ENCODE data around the gene PHAF1. TPM values are rescaled to one million over a fixed set of nuclear protein-coding genes. Genes with fewer than 3 reads are reported as not detected.

The PHAF1 gene
- total RNA-seq, 1 experiment from 2014 or later: 15.4 TPM

GRCh38 chr16:67147437-67148140 is 37.8 kb downstream of the PHAF1 start:
- no peak for DNase-seq (ENCODE audit: low spot score)

GRCh38 chr16:67148221-67148620 is 38.5 kb downstream of the PHAF1 start:
- no peak for DNase-seq (ENCODE audit: low spot score)

DNA sequence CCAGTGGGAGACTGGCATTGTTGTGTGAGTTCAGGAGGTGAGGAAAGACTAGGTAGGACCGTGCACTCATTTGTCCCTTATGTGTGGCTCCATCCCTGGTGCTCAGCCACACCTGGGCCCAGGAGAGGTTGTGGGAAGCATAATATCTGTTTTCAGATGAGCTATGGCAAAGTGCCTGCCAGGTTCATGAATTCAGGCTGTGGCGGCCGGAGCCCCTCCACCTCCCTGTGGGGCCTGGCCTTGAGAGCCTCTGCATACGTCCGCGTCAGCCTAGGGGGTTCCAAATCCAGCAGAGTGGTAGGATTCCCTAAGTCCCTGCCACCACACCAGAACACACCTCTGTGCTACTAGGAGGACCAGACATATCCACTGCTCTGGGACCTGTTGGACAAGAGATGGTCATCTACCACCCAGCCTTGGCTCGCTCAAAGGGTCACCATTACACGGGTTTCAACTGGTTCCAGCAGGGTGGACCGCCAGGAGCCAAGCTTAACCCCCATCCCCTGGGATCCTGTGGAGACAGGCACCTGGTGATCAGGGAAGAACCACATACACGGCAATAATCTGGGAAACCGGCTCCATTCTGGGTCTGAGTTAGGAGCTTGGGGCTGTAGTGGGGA is 39.0 kb downstream of the PHAF1 start:
- DNase-seq (ENCODE audit: low spot score): no peak

- DNase-seq (ENCODE audit: low spot score): no peak
Measured at GRCh38 chr16:67149276-67150046, 39.7 kb downstream of the PHAF1 start.

DNA sequence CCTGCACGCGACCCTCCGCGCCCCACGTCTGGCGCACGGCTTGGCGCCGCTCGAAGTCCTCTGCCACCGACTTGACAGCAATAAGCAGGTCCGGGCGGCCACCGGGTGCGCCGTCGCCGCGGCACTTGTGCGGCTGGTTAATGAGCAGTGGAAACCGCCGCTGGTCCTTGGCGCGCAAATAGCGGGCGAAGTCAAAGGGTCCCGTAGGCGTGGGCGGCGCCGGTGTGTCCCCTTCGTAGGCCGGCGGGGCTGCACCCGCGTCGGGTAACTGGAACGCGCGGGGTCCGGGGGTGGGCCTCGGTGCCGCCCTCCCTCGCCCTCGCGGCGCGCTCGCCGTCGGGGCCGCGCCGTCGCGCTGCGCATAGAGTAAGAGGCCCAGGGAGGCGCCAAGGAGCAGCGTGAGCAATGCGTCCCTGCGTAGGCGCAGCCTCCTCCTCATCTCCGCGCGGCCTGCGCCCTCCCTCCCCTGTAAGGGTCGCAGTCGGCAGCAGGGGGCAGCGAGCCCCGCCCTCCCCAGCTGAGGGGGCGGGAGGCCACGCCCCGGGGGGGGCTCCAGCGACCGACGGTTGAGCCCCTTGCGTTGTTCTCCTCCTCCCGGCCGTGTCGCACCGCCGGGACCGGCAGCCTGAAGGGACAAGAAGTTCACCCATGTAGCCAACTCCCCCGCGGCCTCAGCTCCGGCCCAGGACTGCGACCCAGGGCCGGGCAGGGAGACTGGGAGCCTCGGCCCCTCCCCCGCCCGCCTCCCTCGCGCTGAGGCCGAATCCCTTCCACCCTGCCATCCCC is 40.5 kb downstream of the PHAF1 start:
- peak; percentile 46 for DNase-seq (ENCODE audit: low spot score)

GRCh38 chr16:67150833-67151396 is 41.2 kb downstream of the PHAF1 start, which contains the start of gene B3GNT9:
Gene B3GNT9 (minus strand): TSS chr16:67150998. CDS start chr16:67150485, 513 bp downstream.
- DNase-seq (ENCODE audit: low spot score): peak; percentile 77

DNA sequence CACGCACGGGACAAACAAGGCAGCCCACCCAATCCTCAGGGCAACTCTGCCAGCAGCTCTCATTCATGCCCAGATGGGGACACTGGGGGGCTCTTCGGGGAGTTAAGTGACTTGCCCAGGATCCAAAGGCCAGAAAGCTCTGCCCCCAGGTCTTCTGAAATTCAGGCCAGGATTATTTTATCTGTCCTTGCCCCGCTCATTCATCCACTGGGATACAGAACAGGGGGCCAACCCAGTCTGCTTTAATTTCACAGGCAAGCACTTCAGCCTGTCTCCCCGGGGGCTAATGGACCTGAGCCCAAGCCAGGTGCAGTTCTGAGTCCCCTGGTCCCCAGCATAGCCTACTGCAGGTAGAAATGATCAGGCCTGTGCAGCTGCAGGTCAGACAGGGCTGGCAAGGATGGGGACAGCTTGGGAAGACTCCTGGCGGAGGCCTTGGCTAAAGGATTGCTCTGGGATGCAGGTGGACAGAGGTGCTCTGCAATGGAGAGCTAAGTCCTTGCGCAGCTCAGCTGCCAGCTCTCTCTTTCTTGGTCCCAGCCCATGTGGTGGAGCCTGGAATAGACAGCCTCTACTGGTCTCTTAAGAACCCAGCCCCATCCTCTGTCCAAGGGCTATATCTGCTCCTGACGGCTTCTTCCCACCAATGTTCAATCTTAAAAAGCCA is 41.8 kb downstream of the PHAF1 start:
- DNase-seq (ENCODE audit: low spot score): no peak

DNA sequence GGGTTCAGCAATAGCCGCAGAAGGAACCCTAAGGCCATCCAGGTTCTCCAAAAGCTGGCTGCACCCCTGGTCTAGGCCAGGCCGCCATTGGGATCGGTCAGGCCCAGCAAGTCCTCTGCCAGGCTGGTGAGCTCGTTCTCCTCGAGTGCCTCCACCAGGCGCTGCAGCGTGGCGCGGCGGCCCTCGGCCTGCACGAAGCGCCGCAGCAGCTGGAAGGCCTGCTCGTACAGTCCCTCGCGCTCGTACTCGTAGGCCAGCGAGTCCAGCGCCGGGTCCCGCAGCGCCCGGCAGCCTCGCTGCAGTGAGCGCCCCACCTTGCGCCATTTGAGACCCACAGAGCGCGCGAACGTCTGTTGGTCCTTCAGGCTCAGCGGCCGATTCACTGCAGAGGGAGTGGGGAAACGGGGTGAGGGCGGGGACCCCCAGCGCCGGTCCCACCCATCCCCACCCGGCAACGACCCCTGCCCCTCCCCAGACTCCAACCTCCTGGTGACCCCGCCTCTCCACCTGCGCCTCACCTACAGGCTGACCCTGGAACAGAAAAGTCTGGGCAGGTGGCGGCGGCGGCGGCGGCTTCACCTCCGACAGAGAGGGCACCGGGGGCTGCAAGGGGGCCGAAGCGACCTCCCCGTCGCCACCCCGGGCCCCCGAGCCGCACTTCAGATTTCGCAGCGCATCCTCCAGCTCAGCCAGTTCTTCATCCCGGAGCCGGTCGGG is 45.0 kb downstream of the PHAF1 start:
- DNase-seq (ENCODE audit: low spot score): no peak

GRCh38 chr16:67155295-67156142 is 45.8 kb downstream of the PHAF1 start:
- DNase-seq (ENCODE audit: low spot score): peak; percentile 75

DNA sequence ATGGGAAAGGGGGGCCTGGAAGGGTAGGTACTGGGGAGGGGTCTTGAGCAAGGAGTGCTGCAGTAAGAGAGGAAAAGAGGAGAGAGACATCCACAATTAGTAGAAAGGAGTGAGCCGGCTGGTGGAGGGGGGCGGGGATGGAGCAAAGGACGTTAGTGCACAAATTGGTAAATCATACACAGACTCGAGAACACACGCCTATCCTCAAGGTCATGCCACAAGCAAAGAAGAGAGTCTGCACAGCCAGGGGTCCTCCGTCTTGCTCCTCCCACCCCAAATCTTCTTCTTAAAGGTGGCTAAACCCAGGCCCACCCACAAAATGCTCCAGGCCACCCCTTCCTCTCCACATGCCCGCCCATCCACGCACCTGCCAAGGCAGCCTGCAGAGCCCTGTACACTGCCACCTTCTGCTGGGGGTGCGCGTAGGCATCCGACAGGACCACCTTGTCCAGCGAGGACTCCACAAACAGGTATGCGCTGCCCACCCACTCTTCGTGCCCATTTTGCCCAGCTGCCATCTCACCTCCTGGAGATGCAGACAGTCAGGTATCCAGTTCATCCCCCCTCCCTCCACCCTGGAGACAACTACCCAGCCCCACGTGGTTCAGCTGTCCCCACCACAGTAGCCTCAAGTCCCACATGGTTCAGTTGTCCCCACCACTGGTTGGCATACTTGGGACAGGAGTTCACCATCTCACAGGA is 46.6 kb downstream of the PHAF1 start:
- no peak for DNase-seq (ENCODE audit: low spot score)

DNA sequence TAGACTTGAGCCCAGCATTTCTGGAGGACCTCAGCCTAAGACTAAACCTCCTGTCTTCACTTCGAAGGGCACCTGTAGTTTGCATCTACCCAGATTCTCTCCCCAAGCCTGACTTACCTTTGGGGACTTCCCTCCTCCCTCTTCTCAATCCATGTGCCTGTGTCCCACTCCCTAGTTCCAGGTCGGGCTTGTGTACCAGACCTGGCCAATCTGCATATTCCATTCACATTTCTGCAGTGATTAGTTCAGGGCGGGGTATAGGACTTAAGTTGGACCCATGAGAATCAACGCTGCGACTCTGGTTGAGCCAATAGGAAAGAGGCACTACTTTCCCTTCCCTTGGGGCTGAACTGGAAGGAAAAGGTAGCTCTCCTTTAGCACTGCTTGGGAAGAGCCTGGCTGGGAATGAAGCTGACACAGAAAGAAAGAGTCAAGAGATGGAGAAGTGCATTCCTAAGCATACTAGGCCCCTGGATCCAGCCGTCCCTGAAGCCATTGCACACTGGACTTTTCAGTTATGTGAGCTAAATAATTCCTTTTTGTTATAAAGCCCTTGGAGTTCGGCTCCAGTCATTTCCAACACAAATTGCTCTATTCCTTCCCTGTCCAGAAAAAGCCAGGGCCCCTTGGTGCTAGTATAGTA is 47.5 kb downstream of the PHAF1 start:
- no peak for DNase-seq (ENCODE audit: low spot score)

DNA sequence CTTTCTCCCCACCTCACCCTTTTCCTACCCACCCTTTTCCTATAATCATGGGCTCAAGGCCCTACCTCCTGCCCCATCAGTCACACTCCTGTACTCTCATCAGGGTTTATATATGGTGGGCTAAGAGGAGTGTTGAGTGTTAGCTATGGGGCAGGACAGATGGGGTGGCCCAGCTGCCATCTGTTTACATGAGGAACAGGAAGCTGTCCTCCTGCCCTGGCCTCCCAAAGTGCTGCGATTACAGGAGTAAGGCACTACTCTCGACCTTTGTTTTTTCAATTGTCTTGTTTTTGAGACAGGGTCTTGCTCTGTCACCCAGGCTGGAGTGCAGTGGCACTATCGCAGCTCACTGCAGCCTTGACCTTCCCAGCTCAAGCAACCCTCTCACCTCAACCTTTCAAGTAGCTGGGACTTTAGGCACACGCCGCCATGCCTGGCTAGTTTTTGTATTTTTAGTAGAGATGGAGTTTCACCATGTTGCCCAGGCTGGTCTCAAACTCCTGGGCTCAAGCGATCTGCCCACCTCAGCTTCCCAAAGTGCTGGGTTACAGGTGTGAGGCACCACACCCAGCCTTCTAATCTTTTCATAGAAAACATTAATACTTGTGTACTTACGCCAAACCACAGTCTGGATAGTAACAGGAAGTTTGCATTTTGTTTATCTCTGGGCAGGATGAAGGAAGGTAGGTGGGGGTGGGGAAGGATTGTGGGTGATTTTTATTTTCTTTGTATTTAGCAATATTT is 48.3 kb downstream of the PHAF1 start:
- DNase-seq (ENCODE audit: low spot score): peak; percentile 38

DNA sequence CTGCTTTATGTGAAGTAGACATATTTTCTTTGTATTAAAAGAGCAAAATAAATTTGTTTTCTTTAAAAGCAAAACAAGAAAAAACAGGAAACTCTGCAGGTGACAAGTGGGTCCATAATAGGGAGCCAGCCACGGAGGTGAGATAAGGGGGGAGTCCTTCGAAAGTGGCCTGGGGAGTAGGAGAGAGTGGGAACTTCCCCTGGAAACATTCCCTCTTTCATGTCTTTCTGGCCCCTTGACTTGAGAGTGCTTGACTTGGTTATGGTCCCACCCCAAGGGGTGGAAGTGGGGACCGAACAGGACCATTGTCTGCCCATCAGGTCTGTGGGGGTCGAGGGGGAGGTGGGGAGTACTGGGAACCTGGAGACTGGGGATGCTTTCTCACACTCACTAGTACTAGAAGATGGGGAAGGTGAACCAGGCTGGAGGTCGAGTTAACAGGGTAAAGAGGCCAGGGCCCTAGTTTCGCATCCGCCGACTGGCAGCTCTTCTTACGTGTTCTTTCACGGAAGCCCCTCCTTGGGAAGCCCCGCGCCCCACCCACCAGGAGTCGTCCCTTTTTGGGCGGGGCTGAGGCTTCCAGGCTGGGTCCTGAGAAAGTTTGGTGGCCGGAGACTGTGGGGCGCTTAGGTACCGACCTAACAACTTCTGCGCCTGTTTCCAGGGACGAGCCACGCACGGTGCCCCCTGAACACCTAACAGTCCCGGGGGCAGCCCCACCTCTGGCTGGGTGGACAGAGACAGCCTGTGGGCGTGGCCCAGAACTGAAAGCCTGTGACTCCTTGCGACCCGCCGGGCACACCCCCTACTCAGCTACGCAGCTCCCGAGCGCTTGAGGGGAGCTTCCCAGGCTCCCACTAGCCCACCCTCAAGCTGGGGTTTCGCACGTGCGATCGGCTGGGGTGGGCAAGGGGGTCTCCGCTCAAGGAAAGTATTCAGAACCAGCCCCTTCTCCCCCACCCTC is 49.2 kb downstream of the PHAF1 start:
- no peak for DNase-seq (ENCODE audit: low spot score)

GRCh38 chr16:67161595-67162058 is 51.9 kb downstream of the PHAF1 start:
- DNase-seq (ENCODE audit: low spot score): no peak

GRCh38 chr16:67162506-67163163 is 52.9 kb downstream of the PHAF1 start:
- DNase-seq (ENCODE audit: low spot score): no peak

Measured in HT-29 (cell line).